Smooth muscle cell (in vitro differentiated cells): ENCODE data around the gene MARVELD3. TPM values are rescaled to one million over a fixed set of nuclear protein-coding genes. Genes with fewer than 3 reads are reported as not detected.

Experiments used
- DNase-seq: peaks from one replicate; lab custom pipeline; 2025; ENCODE audit not compliant: unreplicated experiment; lab: John Stamatoyannopoulos, UW
- H2AFZ ChIP-seq: fragments of 200-600 bp; sonication (generic); 2 replicates; pipeline ENCODE4 v1.6.0; 2016; ENCODE audit warnings: antibody characterized with exemption, low read depth, mild to moderate bottlenecking
- H3F3A ChIP-seq: fragments of 200-600 bp; sonication (generic); 2 replicates; pipeline ENCODE4 v1.6.0; 2017; ENCODE audit warnings: antibody characterized with exemption, low read depth
- H3K27ac ChIP-seq: fragments of 200-600 bp; sonication (generic); 2 replicates; pipeline ENCODE4 v1.5.1; 2016; ENCODE audit warnings: low read depth, mild to moderate bottlenecking
- H3K27me3 ChIP-seq: fragments of 200-600 bp; sonication (generic); 2 replicates; pipeline ENCODE4 v1.6.1; 2016; ENCODE audit warnings: low read depth, mild to moderate bottlenecking
- H3K36me3 ChIP-seq: fragments of 200-600 bp; sonication (generic); 2 replicates; pipeline ENCODE4 v1.5.1; 2016; ENCODE audit warnings: low read depth
- H3K4me1 ChIP-seq: fragments of 200-600 bp; sonication (generic); 2 replicates; pipeline ENCODE4 v1.5.1; 2016; ENCODE audit warnings: low read depth
- H3K4me2 ChIP-seq: fragments of 200-600 bp; sonication (generic); 2 replicates; pipeline ENCODE4 v1.6.0; 2016; ENCODE audit warnings: mild to moderate bottlenecking
- H3K4me3 ChIP-seq: fragments of 200-600 bp; sonication (generic); 2 replicates; pipeline ENCODE4 v1.5.1; 2016; ENCODE audit warnings: mild to moderate bottlenecking
- H3K79me2 ChIP-seq: fragments of 200-600 bp; sonication (generic); 2 replicates; pipeline ENCODE4 v1.6.0; 2016; ENCODE audit warnings: low read depth, mild to moderate bottlenecking
- H3K9ac ChIP-seq: fragments of 200-600 bp; sonication (generic); 2 replicates; pipeline ENCODE4 v1.6.0; 2016; ENCODE audit warnings: low read depth
- H3K9me3 ChIP-seq: fragments of 200-600 bp; sonication (generic); replicated peaks from 2 replicates; pipeline ENCODE4 v1.5.1; 2016; ENCODE audit warnings: low read depth
- H4K20me1 ChIP-seq: fragments of 200-600 bp; sonication (generic); 2 replicates; pipeline ENCODE4 v1.6.0; 2016; ENCODE audit warnings: low read depth
- WGBS: methylation state at CpG from one replicate; pipeline ENCODE4 v1.1.7; 2016; ENCODE audit warnings: low lambda C conversion rate; 5-methylcytosine and 5-hydroxymethylcytosine counted together
- polyA plus RNA-seq: library from polyadenylated mRNA; unstranded; fragments of >200 nt; fragmentation: Nextera tagmentation; extraction: Ambion mirVana; gene quantifications from 2 replicates; pipeline ENCODE4 v1.2.1, GENCODE V29; 2016
- total RNA-seq: library from RNA; depleted of rRNA; stranded (reverse); fragments of >200 nt; gene quantifications from 2 replicates; pipeline ENCODE4 v1.2.3, GENCODE V29; 2014
- TF ChIP-seq, protein P1 (sequence below): fragments of 200-600 bp; sonication (generic); IDR thresholded peaks from 2 replicates; pipeline ENCODE4 v1.5.1; 2017; ENCODE audit warnings: borderline replicate concordance, mild to moderate bottlenecking, antibody characterized with exemption; ENCODE audit not compliant: insufficient read depth, poor library complexity, severe bottlenecking

MARVELD3 gene
- total and polyA plus RNA-seq, 2 experiments from 2014 or later: 1.5 to 2.4 TPM

DNA sequence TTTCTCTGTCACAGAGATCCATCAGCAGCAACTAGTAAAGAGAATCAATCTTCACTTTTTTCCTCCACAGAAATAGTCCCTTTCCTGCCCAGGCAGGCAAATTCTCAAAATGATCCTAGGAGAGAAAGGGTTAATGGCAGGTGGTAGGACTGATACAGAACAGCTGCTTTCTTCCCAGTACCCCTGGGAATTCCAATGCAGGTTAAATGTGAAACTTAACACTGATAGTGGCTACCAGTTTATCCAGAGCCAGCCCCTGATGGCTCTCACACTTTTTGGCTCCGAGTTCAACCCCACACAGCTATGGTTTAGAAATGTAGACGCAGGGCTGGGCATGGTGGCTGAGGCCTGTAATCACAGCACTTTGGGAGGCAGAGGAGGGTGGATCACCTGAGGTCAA lies 22.2 kb downstream of the MARVELD3 start:
- WGBS: 91% methylated on average over 2 of the region's 2 CpGs
- no peak for DNase-seq
- H3K36me3 ChIP-seq: peaks cover 8% of the 10 kb centered on the region

DNA sequence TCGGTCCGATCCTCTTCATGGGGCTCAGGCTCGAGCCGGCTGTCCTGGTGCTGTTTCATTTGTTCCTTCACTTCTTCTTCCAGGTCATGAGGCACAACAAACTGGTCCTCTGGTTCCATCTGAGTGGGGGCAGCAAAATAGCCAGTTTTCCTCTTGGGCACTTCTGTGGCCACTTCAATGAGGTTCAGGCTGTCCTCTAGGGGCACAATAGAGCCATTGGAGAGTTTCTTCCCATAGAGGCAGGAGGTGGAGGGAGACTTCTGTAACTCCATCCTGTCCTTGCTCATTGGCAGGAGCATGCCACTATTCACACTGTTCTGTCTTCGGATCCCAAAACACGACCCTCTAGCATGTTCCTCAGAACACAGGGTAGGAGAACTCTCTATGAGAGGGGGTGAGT lies 22.9 kb downstream of the MARVELD3 start:
- H3K4me2 ChIP-seq: no peak overlapping the region
- peaks cover 8% of the 10 kb centered on the region for H3K36me3 ChIP-seq
- no peaks in the 10 kb centered on the region for H3K4me1 ChIP-seq
- no peaks in the 10 kb centered on the region for H3K9me3 ChIP-seq
- H3K9ac ChIP-seq: no peak overlapping the region
- H3K27me3 ChIP-seq: no peaks in the 10 kb centered on the region
- no peak overlapping the region for H3K27ac ChIP-seq
- no peaks in the 10 kb centered on the region for H4K20me1 ChIP-seq
- WGBS: 91% methylated on average over 6 of the region's 6 CpGs
- H3K79me2 ChIP-seq: no peaks in the 10 kb centered on the region
- H2AFZ ChIP-seq: no peak overlapping the region
- DNase-seq: no peak
- no peaks in the 10 kb centered on the region for H3F3A ChIP-seq
- TF ChIP-seq, protein P1, sequence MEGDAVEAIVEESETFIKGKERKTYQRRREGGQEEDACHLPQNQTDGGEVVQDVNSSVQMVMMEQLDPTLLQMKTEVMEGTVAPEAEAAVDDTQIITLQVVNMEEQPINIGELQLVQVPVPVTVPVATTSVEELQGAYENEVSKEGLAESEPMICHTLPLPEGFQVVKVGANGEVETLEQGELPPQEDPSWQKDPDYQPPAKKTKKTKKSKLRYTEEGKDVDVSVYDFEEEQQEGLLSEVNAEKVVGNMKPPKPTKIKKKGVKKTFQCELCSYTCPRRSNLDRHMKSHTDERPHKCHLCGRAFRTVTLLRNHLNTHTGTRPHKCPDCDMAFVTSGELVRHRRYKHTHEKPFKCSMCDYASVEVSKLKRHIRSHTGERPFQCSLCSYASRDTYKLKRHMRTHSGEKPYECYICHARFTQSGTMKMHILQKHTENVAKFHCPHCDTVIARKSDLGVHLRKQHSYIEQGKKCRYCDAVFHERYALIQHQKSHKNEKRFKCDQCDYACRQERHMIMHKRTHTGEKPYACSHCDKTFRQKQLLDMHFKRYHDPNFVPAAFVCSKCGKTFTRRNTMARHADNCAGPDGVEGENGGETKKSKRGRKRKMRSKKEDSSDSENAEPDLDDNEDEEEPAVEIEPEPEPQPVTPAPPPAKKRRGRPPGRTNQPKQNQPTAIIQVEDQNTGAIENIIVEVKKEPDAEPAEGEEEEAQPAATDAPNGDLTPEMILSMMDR: no peak
- H3K4me3 ChIP-seq: no peak overlapping the region

More for the DNA sequence above, 22.2 kb downstream of the MARVELD3 start:
- Histone ChIP-seq H3K4me1 (no peaks in the 10 kb centered on the region), H3K9me3 (no peaks in the 10 kb centered on the region), H3K27ac (no peak overlapping the region), H3F3A (no peaks in the 10 kb centered on the region), H3K4me3 (no peak overlapping the region), H4K20me1 (no peaks in the 10 kb centered on the region), H3K4me2 (no peak overlapping the region), H3K9ac (no peak overlapping the region), H3K27me3 (no peaks in the 10 kb centered on the region), H3K79me2 (no peaks in the 10 kb centered on the region), H2AFZ (no peak overlapping the region)
- TF ChIP-seq, protein P1: no peak

DNA sequence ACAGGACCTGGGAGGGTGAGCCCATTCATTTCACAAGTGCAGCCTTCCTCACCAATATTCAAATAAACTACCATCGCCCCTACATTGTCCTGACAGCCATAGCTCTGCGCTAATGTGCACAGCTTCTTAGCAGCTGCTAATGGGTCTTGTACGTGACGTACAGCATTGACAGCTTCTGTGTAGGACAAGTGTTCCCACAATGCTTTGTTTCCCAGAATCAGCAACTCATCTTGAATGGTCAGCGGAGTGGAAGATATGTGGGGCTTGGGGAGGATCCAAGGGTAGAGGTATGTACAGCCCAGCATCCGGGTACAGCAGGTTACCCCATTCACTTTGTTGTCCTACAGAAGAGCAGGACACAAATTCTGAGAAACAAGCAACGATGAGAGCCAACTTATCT lies 23.7 kb downstream of the MARVELD3 start:
- no peaks in the 10 kb centered on the region for H3K27me3 ChIP-seq
- H3F3A ChIP-seq: no peaks in the 10 kb centered on the region
- DNase-seq: no peak
- no peak overlapping the region for H2AFZ ChIP-seq
- no peak overlapping the region for H3K4me2 ChIP-seq
- WGBS: 96% methylated on average over 7 of the region's 7 CpGs
- H3K4me1 ChIP-seq: no peaks in the 10 kb centered on the region
- no peak overlapping the region for H3K9ac ChIP-seq
- H4K20me1 ChIP-seq: no peaks in the 10 kb centered on the region
- TF ChIP-seq, protein P1: no peak
- no peaks in the 10 kb centered on the region for H3K79me2 ChIP-seq
- H3K36me3 ChIP-seq: peaks cover 8% of the 10 kb centered on the region
- H3K4me3 ChIP-seq: no peak overlapping the region
- H3K27ac ChIP-seq: no peak overlapping the region
- H3K9me3 ChIP-seq: no peaks in the 10 kb centered on the region

DNA sequence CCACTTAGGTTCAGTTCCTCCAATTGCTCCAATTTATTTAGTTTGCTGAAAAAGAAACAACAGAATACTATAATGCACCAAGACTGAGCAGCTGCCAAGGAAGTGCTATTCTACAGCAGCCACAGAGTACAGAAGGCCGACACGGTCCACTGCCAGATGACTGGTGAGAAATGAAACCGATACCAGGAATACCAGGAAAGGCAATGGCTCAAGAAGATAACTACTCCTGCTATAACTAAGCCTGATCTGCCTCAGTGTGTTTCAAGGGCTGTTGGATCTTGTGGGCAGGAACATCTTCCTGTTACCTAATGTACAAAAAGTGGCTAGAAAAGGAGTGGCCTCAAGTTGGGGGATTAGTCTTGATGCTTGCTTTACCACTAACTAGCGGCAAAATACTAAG lies 32.8 kb downstream of the MARVELD3 start:
- Histone ChIP-seq H3K79me2 (no peaks in the 10 kb centered on the region), H3K4me1 (no peaks in the 10 kb centered on the region), H3K27me3 (no peaks in the 10 kb centered on the region), H3K4me3 (no peak overlapping the region), H2AFZ (no peak overlapping the region), H3K9me3 (no peaks in the 10 kb centered on the region), H3K9ac (no peak overlapping the region), H3K27ac (no peak overlapping the region), H3K4me2 (no peak overlapping the region), H4K20me1 (no peaks in the 10 kb centered on the region), H3F3A (no peaks in the 10 kb centered on the region), H3K36me3 (peaks cover 11% of the 10 kb centered on the region)
- no peak for DNase-seq
- WGBS: 95% methylated on average over 4 of the region's 4 CpGs
- TF ChIP-seq, protein P1: no peak
